HG03135 (cell line): Measurements from ENCODE around the gene NEDD4L.

Source experiments
- ATAC-seq: cut with Tn5 transposase; IDR thresholded peaks from one replicate; pipeline ENCODE4 v1.9.1; 2021; ENCODE audit warnings: mild to moderate bottlenecking, moderate library complexity; ENCODE audit not compliant: unreplicated experiment

NEDD4L gene

DNA sequence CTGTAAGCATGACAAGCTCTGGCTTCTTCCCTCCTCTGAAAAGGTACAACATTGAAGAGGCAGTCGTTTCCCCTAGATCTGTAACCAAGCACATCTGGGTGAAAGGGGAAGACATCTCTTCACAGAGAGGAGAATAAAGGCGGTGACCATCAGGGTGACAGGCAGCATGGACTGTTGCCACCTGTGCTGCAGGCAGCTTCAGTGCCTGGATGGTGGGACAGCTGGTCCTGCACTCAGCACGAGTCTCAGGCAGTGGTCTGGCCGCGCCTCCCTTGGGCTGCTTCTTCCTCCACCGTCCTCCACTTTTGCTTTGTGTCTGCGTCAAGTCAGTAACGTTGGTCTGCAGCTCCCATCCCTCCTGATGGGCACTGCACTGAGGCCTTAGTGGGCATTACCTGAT is 264.4 kb downstream of the NEDD4L start:
- ATAC-seq: no peak

DNA sequence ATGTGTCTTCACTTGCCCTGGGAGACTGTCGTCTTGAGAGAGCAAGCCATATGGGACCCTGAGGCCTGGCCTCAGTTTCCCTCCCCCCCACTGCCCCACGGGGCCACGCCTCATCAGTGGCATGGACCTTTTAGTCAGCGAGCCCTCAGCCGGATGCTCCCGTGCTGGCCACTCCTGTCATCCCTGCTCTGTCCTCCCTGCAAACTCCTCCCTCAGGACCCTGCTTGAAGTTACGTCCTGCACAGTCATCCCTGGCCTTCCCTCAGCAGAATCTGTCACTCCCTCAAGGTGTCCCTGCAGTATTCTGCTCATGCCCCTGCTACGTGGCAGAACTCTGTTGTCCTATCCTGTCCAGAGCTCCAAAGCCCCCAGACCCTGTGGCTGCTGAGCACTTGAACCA is 265.1 kb downstream of the NEDD4L start:
- ATAC-seq: no peak

DNA sequence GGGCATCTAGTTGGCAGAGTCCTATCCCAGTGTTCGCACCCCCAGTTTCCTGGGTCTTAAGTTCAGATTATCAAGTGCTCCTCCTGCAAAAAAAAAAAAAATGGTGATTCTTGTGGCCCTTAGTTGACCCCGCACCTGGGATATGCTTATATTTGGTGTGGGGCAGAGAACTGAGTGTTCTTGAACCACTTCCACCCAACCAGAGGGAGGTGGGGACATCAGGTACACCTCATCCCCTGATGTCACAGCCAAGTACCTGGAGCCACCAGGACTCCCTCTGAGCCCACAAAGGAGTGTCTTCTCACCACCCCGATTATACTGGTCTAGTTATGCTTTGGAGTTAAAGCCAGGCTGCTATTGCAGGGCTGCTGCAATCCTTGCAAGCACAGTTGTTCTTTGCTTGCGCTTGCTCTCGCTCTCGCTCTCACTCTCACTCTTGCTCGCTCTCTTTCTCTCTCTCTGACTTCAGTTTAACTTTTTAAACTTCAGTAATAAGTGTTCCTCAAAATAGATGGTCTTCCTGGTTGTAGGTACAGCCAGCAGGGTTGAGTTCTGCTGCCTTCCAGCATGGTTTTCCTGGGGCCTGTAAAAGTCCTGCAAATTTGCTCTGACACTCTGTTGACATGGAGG is 265.7 kb downstream of the NEDD4L start:
- no peak for ATAC-seq

DNA sequence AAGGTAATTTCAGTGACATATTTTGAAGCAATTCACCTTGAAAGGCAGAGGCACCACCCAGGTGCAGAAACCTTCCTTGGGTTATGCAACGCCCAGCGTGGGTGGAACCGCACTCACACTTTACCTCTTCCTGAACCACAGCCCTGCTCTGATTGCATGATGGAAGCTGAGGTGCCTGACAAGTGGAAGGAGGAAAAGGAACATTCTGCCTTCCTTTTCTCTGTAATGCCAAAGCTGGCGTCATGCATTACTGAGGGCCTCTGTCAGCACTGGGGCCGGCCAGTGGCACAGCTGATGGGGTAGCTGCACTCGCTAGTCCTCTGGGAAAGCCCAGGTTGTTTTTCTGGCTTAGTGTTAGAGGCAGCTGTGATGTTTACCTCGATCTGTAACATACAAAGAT is 266.5 kb downstream of the NEDD4L start:
- no peak for ATAC-seq

DNA sequence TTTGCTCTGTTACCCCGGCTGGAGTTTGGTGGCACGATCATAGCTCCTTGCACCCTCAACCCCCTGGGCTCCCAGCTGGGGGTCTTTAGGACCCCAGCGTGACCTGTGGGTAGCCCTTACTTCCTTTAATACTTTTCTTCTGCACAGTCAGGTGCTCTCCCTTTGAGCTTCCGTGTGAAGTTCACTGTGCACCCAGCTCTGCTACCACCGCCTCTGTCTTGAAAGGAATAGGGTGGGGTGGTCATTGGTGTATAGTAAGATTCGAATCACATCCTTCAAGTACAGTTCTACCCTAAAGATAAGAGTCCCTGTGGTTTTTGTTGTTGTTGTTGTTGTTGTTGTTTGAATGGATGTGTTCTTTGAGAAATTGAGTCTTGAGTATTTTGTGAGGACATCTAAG is 267.4 kb downstream of the NEDD4L start:
- ATAC-seq: no peak

DNA sequence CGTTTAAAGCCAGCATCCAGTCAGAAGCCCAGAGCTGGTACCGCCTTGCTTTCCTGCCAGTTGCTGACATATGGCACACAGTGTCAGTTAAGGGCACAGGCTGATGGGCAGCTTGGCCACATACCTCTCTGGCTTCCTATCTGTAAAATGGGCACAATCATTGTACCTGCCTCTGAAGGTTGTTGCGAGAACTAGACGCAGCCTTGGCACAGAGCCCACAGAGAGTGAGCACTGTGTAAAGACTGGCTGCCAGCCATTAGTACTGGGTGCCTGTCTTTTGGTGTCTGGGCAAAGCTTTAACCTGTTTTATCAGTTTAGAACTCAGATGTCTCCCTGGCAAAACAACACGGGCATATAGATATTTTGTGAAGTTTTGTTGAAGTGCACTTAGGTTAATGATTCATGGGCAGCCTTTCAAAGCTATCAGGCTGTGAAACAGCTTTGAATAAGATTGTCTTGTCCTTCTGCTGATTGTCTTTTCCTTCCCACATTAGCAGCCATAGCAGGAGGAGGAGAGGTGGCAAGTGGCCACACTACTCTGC is 269.5 kb downstream of the NEDD4L start:
- no peak for ATAC-seq

DNA sequence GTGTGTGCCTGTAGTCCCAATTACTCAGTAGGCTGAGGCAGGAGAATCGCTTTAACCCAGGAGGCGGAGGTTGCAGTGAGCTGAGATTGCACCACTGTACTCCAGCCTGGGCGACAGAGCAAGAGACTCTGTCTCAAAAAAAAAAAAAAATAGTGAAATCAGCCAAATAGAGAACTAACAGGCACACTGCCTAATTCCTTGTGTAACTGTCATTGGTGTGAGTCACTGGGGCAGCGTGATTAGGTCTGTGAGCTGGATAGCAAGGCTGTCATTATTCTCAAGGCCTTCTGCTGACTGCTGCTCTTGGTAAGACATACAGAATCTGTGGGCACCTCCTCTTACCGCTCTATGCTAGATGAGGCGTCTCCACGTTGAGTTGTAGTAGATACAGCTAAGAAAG is 270.3 kb downstream of the NEDD4L start:
- ATAC-seq: no peak

DNA sequence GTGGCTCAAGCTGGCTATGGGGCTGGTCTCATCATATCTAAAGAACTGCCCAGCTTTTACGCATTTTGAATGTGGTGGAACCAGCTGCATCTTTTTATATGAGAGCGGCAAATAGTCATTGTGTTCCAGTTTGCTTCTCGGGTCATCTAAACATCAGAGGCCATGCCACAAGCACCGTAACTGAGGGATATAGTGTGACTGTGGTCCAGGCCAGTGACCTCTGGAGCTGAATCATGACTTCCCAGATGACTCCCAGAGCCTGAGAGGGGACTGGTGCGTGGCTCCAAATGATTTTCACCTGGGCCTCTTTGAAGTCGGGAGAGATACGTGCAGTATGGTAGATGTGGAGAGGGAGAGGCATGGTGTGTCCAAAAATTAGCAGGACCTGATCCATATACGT is 271.0 kb downstream of the NEDD4L start:
- ATAC-seq: no peak

DNA sequence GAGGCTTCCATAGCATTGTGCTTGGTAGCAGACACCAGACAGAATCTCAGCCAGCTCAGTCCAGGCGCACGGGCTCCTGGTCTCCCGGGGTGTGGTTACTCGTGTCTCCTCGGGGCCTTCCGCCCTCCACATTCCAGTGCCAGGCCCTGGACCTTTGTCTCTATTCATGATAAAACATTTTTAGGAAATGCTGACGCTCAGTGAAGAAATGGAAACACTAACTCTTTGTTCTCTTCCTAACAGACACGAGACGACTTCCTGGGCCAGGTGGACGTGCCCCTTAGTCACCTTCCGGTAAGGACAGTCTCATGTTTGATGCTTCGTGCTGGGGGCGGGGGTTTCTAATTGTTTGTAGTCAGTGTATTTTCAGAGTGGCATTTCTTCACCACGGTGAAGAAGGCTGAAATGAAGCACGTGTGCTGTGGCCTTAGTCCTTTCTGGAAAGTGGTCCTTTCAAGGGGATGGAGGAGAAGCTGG is 271.8 kb downstream of the NEDD4L start:
- no peak for ATAC-seq

DNA sequence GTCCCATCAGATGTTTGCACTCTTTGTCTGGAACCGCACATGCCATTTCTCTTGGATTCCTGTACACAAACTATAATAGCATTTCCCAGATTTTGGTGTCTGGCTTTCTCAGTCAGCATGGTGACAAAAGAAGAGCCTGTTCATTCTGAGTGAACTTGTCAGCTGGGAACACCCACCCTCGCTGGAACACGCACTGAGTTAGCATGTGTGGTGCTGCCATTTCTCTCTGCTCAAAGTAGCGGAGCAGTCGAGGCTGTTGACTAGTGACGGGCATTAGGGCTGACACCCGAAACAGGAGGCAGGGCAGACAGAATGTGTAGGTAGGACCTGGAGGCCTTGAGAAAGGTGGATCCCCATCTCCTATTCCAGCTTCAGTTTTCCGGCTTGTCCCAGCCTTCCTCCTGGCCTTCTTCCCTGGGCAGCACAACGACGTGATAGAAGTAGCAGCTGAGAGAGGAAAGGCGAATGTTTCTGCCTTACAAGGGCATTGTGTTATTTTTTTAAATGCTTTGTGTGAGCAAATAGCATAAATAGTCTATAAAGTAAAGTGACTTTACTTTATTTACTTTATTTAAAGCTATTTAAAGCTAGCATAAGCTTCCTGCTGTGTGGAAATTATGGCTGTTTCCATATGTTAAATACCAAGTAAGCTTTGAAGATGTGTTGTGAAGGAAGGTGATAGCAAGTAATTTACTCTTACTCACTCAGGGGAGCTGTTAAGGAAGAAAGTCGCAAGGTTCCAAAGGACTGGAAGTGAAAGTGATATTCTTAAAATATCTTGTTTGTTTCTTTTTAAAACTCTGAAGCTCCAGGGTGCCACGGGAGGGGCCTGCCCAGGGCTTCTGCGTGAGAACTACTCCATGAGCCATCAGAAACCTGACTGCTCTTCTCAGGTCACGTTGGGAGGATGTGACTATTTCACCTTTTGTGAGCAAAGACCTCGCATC is 272.6 kb downstream of the NEDD4L start:
- ATAC-seq: no peak

DNA sequence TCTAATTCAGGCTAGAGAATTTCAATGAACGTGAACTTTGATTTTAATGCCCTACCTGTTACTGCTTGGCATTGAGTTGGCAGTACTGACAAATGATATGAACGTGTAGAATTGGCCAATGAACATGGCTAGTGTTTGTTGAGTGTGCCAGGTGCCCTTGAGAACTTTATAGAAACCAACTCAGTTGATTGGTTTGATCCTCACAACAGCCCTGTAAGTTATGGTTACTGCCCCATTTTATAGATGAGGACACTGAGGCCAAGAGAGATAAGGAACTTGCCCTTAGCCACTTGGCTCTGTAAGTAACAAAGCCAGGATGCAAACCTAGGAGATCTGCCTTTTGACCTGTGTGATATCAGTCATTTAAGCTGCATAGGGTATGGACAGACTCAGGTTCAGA is 275.7 kb downstream of the NEDD4L start:
- no peak for ATAC-seq

DNA sequence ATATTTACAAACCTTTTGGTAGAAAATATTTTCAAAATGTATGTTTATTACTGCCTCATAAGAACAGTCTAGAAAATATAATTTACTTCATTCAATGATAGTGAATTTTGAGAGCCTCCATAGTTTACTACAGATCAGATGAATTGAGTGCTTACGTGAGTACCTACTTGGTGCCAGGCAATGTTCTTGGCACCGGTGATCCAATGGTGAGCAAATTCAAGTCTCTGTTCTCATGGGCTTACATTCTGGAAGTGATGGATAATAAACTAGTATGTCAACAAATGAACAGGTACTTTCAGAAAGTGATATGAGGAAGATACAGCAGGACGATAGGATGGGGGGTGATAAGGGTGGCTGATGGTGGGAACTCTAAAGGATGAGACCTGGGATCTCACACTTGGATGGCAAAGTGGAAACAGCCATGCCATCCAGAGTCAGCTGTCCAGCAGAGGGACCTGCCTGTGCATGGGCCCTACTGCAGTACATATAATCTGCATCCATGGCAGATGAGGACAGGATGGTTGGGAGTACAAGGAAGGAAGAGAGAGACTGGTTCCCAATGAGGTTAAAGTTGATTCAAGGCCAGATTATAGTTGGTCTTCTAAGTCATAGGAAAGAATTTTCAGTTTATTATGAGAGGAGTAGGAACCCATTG is 277.0 kb downstream of the NEDD4L start:
- no peak for ATAC-seq

DNA sequence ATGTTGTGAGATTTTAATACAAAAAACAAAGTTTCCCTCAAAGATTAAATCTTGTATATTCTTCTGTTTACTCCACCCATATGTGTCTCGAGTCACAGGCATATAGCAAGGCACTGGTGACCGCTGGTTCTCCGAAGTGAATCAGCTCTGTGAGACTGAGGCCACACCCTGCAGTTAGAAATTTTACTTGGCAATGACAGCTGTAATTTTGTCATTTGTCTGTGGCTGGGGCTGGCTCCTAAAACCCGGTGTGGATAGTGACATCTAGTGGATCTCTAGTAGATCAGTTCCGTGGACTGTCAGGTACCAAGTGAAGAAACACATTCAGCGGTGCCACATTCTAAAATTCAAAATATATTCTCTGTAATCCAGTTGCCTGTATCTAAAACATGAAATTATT is 278.0 kb downstream of the NEDD4L start:
- ATAC-seq: no peak

DNA sequence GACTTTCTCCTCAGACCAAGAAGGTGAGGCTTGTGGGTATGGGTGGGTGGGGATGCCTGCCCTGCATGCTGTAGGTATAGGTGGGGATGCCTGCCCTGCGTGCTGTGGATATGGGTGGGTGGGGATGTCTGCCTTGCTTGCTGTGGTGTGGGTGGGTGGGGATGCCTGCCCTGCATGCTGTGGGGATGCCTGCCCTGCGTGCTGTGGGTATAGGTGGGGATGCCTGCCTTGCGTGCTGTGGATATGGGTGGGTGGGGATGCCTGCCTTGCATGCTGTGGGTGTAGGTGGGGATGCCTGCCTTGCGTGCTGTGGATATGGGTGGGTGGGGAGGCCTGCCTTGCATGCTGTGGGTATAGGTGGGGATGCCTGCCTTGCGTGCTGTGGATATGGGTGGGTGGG is 278.4 kb downstream of the NEDD4L start:
- no peak for ATAC-seq

DNA sequence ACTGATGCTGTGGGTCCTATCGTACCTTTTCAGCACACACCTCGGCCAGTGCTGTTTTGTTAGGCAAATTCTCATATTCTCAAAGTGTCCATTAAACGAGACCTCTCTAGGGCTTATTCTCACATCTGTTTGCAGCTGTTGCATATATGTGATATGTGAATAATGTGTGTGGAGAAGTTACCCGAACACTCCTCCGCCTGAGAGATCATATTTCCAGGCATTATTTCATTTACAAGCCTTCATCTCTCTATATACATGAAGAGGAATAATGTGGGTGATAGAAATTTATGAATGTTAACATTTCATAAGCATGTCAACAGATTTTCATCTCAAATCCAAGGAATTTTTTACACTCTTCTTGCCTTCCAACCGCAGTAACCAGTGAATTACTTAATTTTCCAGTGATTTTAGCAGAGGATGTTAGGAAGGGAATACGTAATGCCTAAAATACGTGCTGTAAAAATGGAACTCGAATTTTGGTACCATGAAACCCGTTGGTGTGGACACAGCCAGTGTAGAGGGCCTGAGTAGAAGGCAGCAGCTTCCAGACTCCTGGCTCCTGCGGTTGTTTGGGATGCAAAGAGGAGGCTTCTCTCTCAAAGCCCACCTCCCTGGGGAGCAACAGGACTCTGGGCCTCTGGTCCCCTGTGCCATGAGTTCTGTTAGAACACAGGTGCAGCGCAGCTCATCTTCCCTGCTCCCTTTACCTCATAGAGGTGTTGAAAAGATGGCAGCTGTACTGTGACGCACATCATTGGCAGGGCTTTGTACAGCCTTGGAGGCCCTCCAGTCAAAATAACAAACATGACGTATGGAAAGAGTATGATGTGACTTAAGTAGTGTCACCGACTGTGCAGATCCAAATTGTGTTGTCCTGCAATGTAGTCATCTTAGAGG is 280.1 kb downstream of the NEDD4L start:
- no peak for ATAC-seq

DNA sequence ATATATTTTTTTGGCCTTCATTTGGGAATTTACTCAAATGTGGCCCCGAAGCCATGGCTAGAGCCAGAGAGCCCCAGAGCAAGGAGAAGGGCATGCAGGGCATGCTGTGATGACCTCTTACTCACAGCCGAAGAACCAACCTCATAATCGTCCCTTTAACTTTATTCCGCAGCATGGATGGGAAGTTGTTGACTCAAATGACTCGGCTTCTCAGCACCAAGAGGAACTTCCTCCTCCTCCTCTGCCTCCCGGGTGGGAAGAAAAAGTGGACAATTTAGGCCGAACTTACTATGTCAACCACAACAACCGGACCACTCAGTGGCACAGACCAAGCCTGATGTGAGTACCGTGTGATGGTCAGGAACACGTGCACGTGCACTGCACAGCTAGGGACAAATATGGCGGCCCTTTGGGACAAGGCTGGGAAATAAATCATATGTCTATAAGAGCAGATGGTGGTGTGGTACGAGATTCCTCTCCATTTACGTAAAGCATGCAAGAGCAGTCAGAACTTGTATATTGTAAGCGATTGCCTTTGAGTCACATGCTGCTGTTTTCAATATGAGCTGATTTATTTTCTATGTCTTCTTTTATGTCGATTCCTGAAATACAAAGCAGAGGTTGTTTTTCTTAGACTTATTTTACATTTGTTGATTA is 280.9 kb downstream of the NEDD4L start:
- ATAC-seq: no peak

DNA sequence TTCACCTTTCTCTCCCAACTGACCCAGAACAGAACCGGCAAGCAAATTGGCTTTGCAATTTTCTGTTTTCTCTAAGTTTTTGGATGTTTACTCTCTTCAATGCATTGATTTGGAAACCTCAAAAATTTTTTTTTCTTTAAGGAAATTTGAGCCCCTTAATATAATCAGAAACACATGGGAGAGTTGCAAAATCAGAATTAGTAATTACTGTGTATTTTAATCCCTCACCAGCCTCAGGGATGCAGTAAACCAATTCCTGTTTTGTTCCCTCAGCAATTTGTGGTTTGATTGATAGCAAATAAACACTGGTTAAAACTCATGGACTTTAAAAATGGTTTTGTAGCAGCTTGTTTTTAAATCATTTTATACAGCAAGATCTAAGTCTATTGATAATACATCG is 281.5 kb downstream of the NEDD4L start:
- ATAC-seq: no peak

DNA sequence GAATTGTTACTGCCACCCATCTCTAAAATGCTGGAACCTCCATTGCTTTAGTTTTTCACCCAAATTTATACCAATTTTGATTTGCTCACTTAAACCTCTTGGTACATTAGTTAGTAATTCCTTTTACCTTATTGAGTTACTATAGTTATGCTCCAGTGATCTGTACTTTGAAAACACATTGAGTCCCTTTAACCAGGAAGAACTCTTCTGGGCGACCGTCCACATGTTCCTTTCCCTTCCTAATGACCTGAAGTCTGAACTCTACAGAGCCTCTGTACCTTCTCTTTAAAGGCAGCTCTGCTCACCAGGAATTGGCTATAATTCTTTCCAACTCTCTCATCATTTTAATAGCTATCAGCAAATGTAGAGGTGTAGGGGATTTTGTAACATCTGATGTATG is 290.0 kb downstream of the NEDD4L start:
- no peak for ATAC-seq

DNA sequence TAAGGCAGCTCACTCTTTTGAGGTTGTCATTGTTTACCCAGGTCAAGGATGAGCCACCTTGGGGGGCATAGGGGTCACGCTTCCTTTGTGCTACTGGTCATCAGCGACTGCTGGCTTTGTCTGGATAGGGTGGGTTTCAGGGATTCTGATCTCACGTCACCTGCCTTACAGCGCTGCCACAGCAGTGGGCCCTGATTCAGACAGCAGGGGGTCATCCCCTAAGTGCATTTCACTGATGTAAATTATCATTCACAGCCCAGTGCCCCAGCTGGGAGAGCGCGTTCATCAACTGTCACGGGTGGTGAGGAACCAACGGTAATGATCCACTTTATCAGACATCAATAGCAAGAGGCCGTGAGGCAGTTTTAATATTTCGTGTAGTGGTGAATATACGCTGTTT is 291.2 kb downstream of the NEDD4L start:
- no peak for ATAC-seq

DNA sequence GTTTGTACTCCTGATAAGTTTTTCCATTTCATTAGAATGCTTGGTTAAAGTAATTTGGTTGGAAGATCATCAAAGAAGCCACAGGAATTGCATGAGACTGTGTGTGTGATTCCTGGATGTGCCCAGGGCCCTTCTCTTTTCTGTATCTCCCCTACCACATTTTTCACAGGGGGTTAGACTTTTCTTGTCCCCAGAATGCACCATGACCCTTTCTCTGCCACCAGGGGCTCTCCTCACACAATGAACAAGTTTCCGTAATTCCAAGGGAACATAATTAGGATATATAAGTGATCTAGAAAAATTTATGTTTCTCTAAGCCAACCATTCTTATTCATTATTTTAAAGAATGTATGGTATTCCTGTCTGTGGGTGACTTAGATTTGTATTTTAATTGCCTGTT is 291.8 kb downstream of the NEDD4L start:
- no peak for ATAC-seq
